Effector CD8-positive, alpha-beta T cell (primary cell): ENCODE results near the gene COPS2.
"Not testable (repeated sequence)": the region's sequence is repeated elsewhere in the genome, so short reads cannot be mapped to it uniquely, and the experiment has no call there.

Source experiments
- DNase-seq: peaks from one replicate; lab custom pipeline; 2025; lab: John Stamatoyannopoulos, UW
- total RNA-seq, 4 experiments: gene quantifications; one replicate each; lab custom pipeline; 2026; lab: John Stamatoyannopoulos, UW

Gene COPS2
- 54.3 to 93.1 (median 74.6) reads per million in 4 experiments for total RNA-seq

DNA sequence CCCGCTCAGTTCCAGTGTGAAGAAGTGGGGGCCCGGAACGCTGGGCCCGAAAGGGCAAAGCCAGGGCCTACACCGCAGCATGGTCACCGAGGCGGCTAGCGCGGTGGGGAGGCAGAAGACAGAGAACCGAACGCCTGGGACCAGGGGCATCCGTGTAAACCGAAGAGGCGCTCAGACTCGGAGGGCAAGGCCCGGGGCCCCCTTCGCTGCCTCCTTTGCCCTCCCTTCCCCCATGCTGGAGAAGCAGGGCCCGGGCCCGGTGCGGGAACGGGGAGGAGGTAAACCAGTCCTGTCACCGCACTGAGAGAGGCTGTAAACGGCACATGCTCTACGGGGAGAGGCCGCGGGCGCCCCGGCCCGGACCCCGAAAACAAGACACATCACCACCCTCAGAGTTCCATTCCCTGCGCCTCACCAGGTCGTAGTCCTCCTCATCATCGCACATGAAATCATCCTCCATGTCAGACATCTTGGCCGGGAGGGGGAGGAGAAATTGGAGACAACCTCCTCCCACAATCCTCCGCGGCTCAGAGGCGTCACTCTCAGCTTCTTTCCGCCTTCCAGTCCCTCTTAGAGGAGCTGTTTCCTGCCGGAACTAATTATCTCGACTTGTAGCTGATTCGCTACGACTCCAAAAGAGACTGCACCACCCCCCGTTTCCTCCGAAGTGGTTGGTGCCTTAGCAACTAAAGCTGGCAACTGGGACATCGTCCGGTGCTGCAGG, at the start of gene COPS2:
Gene COPS2 (minus strand): TSS at position 490 of the 724 bp plus-strand sequence. CDS start 21 bp downstream, at position 469.
- peak; percentile 87 for DNase-seq

DNA sequence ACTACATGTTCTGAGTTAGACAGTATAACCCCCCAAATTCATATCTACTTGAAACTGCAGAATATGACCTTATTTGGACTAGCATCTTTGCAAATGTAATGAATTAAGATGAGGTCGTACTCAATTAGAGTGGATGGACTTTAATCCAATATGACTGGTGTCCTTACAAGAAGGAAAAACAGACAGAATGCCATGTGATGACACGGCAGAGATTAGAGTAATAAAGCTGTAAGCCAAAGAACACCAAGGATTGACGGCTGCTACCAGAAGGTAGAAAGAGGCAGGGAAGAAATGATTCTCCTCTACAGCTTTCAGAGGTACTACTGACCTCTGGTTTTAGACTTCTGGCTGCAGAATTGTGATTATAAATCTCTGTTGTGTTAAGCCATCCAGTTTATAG, 44.9 kb upstream of the COPS2 start:
- DNase-seq, result no peak

DNA sequence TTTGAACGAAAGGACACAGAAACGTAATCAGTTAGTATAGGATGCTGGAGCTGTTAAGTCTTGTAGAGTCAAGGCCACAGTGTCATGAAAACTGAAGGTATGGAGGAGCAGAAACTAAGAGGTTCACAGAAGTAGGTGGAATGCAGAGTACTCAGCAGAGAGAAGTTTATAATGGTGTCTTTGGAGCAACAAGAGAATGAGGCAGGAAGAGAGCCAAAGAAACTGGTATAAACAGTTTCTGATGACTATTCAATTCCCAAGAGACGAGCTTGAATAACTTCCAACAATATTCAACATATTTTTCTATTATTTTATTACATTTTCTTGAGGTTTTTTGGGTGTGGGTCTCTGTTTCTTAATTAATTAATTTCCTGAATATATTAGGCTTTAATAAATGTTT, 44.3 kb upstream of the COPS2 start:
- DNase-seq, result no peak

DNA sequence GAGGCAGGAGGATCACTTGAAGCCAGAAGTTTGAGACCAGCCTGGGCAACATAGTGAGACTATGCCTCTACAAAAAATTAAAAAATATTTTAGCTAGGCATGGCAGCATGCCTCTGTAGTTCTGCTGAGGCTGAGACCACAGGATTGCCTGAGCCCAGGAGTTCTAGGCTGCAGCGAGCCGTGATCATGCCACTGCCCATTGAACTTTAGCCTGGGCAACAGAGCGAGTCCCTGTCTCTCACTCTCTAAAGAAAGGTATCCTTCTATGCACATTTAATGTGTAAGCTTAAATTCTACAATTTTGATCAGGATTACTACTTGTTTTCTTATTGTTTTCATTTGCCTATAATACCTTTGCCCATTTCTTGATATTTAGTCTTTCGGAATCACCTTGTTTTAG, 41.5 kb upstream of the COPS2 start:
- DNase-seq, result no peak

DNA sequence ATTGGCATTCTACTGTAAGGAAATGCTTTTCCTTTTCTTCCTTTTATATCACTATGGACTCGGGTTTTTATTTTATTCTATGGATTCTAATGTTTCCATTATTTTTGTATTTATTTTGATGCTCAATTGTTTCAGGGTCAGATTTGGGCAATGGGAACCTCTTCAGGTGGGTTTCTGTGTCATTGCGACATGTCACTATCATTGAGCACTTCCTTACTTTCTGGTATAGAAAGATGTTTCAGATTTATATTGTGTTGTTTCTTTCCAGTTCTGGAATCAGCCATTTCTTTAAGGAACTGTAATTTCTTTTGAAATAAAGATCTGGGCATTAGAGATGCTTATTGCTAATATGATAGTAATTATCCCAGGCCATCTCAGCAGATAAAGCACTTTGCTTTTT, 36.5 kb upstream of the COPS2 start:
- DNase-seq, result no peak

DNA sequence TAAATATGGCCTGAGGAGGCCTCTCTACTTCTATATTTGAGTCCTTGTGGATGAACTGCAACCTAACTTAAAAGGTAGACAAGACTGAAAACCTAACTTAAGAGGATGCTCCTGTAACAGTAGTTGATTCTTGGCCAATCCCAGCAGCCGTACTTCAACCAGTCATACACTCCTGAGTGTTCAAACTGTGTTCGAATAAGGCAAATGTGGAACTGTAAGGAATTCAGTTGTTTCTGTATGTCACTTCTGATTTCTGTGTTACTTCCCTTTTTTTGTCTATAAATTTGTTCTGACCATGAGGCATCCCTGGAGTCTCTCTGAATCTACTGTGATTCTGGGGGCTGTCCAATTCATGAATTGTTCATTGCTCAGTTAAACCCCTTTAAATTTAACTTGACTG, 35.2 kb upstream of the COPS2 start:
- DNase-seq, result no peak

DNA sequence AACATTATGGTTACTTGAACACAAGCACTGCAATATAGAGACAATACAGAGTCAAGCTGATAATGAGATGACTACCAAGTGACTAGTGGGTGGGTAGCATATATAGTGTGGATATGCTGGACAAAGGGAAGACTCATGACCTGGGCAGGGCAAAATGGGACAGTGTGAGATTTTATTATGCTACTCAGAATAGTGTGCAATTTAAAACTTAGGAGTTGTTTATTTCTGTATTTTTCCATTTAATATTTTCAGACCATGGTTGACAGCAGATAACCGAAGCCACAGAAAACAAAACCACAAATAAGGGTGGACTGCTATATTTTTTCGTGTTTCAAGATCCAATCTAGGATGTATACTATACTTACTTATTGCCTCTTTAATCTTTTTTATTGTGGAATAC, 34.2 kb upstream of the COPS2 start:
- no peak for DNase-seq

DNA sequence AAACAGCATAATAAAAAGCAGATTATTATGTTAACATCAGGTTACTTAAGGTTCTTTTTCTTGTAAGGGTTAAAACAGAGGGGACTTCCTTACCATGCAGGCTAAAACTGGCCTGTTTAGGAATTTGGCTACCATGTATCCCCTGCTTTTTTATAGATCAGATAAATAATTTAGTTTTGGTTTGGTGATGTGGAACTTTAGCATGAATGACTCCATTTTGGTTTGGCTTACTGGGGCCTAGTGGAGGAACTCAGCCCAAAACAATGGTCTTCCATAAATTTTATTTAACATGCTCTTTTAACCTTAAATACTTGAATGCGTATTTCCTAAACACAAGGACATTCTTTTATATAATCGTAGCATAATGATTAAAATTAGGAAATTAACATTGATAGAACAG, 33.5 kb upstream of the COPS2 start:
- no peak for DNase-seq

DNA sequence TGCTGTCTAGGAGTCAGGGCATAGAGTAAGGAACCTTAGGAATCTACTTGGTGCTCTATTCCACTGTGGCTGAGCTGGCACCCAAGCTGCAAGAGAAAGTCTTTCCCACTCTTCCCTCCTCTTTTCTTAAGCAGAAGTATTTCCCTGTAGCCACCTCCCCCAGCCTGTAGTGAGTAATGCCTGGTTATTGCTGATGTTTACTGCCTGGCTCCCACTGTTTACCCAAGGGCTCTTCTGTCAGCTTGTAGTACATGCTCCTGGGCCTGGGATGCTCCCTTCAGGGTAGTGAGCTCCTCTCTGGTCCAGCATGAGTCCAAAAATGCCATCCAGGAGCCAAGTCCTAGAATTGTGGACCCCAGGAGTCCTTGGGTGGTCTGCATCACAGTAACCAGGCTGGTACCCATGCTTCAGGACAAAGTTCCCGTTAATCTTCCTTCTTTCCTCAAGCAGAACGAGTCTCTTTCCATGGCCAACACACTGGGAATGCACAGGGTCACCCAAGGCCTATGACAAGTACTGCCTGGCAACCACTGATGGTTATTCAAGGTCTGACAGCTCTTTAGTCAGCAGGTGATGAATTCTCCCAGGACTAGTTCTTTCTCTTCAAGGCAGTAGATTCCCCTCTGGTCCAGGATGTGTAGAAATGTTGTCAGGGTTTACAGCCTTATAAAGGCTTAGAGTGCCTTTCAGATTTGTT, 32.3 kb upstream of the COPS2 start:
- DNase-seq, result no peak

DNA sequence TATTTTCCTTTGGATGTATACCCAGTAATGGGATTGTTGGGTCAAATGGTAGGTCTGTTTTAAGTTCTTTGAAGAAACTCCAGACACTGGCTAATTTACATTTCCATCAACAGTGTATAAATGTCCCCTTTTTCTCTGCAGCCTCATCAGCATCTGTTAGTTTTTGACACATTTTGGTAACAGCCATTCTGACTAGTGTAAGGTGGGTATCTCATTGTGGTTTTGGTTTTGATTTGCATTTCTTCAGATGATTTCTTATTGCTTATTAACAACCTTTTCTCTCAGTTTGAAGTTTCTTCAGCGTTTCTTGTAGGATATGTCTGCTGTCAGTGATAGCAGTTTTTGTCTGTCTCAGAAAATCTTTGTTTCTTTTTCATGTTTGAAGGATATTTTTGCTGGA, 30.1 kb upstream of the COPS2 start:
- DNase-seq, result no peak

DNA sequence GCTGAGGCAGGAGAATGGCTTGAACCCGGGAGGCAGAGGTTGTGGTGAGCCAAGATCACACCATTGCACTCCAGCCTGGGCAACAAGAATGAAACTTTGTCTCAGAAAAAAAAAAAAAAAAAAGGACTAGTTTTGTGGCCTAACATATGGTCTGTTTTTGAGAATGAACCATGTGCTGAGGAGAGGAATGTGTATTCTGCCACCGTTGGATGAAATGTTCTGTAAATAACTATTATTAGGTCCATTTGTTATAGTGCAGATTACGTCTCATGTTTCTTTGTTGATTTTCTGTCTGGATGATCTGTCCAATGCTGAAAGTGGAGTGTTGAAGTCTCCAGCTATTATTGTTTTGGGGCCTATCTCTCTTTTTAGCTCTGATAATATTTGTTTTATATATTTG, 28.3 kb upstream of the COPS2 start:
- DNase-seq, result not testable (repeated sequence)

DNA sequence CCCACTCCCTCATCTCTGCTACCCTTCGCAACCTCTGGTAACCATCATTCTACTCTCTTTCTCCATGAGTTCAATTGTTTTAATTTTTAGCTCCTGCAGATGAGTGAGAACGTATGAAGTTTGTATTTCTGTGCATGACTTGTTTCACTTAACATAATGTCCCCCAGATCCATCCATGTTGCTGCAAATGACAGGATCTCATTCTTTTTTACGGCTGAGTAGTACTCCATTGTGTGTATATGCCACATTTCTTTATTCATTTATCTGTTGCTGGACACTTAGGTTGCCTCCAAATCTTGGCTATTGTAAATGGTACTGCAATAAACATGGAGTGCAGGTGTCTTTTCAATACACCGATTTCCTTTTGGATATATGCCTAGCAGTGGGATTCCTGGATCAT, 26.7 kb upstream of the COPS2 start:
- DNase-seq, result no peak

DNA sequence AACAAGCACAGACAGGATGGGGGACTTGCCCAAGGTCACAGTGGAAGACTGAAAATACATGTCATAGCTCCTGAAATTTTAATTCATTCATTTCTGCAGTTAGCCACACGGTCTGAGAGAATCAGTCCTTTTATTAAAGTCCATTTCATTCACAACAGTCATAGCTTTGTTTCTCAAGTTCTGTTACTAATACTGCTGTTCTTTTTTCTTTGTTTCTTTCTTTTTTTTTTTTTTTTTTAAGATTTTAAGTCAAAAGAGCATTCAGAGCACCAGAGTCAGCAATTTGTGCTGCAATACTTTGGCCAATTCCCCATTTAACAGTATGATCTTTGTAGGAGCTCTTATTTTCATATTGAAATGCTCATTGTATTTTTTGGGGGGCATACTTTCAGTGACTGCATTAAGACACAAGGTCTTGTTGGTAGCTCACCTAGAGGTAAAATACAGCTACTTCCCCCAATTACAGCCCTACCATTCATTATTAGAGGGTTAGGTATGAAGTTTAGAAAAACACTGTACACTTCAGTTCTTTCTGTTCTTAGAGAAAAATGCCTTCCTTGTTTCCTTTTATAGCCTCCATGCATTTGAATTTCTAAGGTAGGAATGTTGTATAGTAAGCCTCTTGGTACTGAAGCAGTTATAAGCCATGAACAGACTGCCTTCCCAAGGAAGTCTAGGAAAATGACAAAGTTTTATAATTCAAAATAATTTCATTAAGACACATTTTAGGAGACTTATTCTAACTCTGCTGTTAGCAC, 24.2 kb upstream of the COPS2 start:
- no peak for DNase-seq

DNA sequence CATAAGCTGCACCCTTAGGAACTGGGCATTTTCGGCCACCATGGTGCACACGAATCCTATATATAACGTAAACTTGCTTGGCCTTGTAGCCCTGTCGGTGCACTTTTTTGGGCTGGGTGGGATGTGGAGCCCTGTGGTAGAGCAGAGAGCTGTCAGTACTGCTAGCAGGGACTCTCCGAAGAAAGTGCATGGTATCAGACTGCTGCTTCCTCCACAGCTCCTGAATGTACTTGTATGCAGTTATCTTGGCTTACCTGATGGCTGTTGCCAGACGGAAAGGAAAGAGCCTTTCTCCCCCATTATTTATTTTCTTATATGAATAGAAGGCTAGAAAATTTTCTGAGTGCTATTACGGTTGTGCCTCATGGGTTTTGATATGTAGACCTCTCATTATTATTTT, 23.1 kb upstream of the COPS2 start:
- DNase-seq, result no peak

DNA sequence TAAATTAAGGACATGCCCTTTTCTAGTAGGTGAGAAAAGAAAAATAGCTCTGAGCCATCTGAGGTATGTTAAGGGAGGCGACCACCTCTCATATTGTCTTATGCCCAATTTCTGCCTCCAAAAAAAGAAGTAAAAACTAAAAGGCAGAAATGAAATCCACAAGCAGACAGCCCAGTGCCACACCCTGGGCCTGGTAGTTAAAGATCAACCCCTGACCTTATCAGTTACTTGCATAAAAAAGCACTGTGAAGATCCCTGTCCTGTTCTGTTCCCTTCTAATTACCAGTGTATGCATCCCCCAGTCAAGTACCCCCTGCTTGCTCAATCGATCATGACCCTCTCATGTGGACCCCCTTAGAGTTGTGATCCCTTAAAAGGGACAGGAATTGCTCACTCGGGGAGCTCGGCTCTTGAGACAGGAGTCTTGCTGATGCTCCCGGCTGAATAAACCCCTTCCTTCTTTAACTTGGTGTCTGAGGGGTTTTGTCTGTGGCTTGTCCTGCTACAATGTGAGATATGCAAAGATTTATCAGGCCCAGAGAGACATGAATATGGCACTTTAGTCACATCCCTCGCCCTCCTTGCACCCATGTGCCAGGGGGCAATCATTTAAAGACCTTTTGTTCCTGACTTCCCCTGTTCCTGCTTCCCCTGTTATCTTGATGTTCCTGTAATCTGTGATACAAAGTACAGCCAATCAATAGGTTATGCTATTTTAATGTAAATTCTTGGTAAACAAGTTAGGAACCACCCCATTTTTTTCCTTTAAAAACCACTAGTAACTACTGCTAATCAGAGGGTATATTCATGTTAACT, 20.4 kb upstream of the COPS2 start:
- DNase-seq, result not testable (repeated sequence)

DNA sequence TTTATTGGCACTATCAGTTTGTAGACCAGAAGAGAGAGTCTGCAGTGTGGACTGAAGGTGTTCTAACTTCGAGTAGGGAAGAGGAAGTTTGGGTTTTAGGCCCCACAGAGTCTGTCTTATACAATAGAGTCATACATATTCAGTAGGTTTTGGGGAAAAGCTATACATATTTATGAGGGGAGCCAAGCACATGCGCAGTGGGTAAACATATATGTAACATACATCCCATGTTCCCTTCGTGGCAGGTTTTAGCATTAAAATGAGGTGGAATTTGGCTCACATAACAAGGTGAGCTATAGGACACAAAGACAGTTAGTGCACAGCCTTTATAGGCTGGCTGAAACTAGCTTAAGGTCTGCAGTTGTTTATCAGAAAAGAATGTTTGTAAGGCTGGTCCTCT, 19.5 kb upstream of the COPS2 start:
- no peak for DNase-seq

DNA sequence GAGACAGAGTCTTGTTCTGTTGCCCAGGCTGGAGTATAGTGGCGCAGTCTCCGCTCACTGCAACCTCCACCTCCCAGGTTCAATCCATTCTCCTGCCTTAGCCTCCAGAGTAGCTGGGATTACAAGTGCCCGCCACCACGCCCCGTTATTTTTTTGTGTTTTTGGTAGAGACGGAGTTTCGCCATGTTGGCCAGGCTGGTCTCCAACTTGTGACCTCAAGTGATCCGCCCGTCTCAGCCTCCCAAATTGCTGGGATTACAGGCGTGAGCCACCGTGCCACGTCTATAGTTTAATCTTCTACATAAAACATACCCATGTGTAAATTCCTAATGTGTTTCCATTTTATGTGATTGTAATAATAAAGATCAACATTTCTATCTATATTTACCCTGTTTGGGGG, 16.4 kb upstream of the COPS2 start:
- DNase-seq, result no peak

DNA sequence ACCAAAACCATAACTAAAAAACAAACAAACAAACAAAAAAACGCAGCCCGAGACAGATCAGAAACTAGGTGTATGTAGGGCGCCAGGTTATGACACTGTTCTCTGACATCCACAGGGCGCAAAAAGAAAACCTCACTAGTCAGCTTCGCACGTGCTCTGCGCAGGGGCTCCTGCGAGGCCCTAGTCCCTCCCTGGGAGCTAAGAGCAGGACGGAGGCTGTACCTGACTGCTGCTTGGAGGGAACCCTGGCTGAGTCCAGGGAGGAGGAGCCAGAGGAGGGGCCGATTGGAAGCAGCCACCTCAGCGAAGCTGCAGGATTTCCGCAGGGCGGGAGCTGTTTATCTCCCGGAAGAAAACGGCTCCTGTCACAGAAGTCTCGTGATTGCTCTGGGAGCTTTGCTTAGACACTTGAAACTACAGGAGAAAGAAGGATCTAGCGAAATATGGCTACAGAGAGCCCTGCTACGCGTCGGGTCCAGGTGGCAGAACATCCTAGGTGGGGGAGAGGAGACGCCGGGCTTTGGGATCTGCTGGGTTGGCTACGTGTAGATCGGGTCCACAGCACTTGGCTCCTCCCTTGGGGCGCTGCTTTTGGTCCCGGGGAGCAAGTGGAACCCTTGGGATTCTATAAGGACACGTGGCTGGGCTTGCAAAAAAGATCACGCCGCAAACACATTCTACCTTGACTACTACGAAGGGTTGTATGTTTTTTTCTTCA, 14.6 kb upstream of the COPS2 start, which contains the start of gene GALK2:
Gene GALK2 (plus strand): TSS at position 368 of the 718 bp plus-strand sequence. CDS start 76 bp downstream, at position 444.
- DNase-seq, result peak; percentile 69

DNA sequence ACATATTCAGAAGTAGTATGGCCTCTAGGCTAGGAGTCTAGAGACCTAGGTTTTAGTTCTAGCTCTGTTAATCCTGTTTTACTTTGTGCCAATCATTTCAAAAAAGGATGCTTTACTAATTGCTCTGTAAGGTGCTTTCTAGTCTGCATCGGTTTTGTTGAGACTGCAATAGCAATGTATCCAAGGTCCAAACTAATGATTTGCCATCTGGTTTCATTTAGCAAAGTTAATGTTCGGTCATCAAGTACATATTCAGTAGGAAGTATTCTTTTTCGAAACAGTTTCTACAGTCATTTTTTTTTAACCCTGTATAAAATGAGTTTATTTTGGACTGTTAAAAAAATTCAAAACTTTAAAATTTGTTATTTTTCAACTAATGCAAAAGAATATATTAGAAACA, 12.6 kb upstream of the COPS2 start:
- no peak for DNase-seq

DNA sequence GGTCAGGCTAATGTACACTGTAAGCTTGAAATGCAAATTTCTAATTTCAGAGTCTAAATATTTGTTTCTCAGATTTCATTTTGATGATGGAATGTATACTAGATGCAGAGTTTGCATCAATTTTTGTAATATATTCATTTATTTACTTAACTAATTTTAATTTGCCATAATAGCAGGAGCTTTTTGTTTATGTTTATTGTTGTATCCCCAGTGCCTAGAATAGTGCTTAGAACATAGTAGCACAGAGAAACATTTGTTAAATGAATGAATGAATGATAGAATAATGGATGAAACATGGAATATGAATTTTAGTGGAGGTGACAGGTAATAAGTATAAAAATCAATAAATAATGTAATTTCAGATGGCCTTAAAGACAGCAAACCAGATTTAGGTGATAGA, 9.5 kb upstream of the COPS2 start:
- no peak for DNase-seq

DNA sequence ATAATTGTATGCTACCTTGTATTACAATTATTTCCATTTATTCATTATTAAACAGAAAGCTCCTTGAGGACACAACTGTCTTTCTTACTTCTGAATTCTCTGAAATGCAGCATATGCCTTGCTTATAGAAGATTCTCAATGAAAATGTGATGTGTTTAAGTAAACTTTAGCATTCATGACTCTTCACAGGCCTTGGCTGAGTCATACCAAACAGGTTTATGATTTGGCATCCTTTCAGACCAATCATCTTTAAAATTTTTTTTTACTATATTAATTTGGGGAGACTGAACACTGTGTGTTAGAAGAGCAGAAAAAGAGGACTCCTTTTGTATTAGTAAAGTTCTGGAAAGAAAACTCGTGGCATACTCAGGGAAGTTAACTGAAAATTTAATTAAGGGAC, 8.3 kb upstream of the COPS2 start:
- DNase-seq, result no peak
